Measurements from ENCODE around the gene MCRS1. TPM values are rescaled to one million over a fixed set of nuclear protein-coding genes. Genes with fewer than 3 reads are reported as not detected.

The MCRS1 gene
- total RNA-seq, 2 donors from 2014 or later = 54.1 to 87.0 TPM

- Histone ChIP-seq H3K27ac (peak overlapping the region; percentile 82 to 87), H3K9me3 (no peaks in the 10 kb centered on the region), H3K27me3 (replicated peaks; ENCODE audit: insufficient read depth) (no peaks in the 10 kb centered on the region), H3K36me3 (peaks cover 1 to 10% of the 10 kb centered on the region in 2 donors), H3K4me3 (peak overlapping the region; percentile 64 to 88), H3K4me1 (replicated peaks) (peaks cover 3% of the 10 kb centered on the region)
- TF ChIP-seq POLR2A (IDR thresholded peaks at IDR 0.05) = no peak
- no peak for TF ChIP-seq POLR2AphosphoS5 (IDR thresholded peaks at IDR 0.05)
- TF ChIP-seq CTCF (IDR thresholded peaks at IDR 0.05) = no peak
- DNase-seq (ENCODE audit: low spot score) = no peak
- 1% methylated on average over 19 of the region's 19 CpGs for WGBS
- intact Hi-C loops (cut with DNase I) = no loop called here
Measured at GRCh38 chr12:49568442-49569162, 660 bp upstream of the MCRS1 start.

GRCh38 chr12:49567302-49567610 is 686 bp downstream of the MCRS1 start:
- no peaks in the 10 kb centered on the region for H3K27me3 ChIP-seq (replicated peaks; ENCODE audit: insufficient read depth)
- intact Hi-C loops (cut with DNase I) = no loop called here
- DNase-seq (ENCODE audit: low spot score) = no peak
- TF ChIP-seq CTCF (IDR thresholded peaks at IDR 0.05) (no peak), POLR2AphosphoS5 (IDR thresholded peaks at IDR 0.05) (no peak), POLR2A (IDR thresholded peaks at IDR 0.05) (no peak)
- H3K27ac ChIP-seq = peak overlapping the region; percentile 82 to 87
- H3K4me3 ChIP-seq = peak overlapping the region; percentile 64 to 88
- peaks cover 3% of the 10 kb centered on the region for H3K4me1 ChIP-seq (replicated peaks)
- WGBS = 0% methylated on average over 11 of the region's 11 CpGs
- H3K9me3 ChIP-seq = no peaks in the 10 kb centered on the region
- peaks cover 10 to 21% of the 10 kb centered on the region in 2 donors for H3K36me3 ChIP-seq

GRCh38 chr12:49566361-49566760 is 1.6 kb downstream of the MCRS1 start:
- no peak overlapping the region for H3K27ac ChIP-seq
- H3K4me3 ChIP-seq = no peak overlapping the region
- H3K36me3 ChIP-seq = peaks cover 10 to 26% of the 10 kb centered on the region in 2 donors
- TF ChIP-seq CTCF (IDR thresholded peaks at IDR 0.05) (no peak), POLR2AphosphoS5 (IDR thresholded peaks at IDR 0.05) (no peak)
- H3K9me3 ChIP-seq = no peaks in the 10 kb centered on the region
- no peak for DNase-seq (ENCODE audit: low spot score)
- H3K27me3 ChIP-seq (replicated peaks; ENCODE audit: insufficient read depth) = no peaks in the 10 kb centered on the region
- WGBS = 92% methylated on average over 12 of the region's 13 CpGs
- intact Hi-C loops (cut with DNase I) = no loop called here
- peaks cover 3% of the 10 kb centered on the region for H3K4me1 ChIP-seq (replicated peaks)

- DNase-seq (ENCODE audit: low spot score) = no peak
- TF ChIP-seq POLR2AphosphoS5 (IDR thresholded peaks at IDR 0.05) (no peak), POLR2A (IDR thresholded peaks at IDR 0.05) (no peak), CTCF (IDR thresholded peaks at IDR 0.05) (no peak)
- Histone ChIP-seq H3K4me3 (no peak overlapping the region), H3K36me3 (peaks cover 11 to 26% of the 10 kb centered on the region in 2 donors), H3K27ac (no peak overlapping the region), H3K9me3 (no peaks in the 10 kb centered on the region), H3K27me3 (replicated peaks; ENCODE audit: insufficient read depth) (no peaks in the 10 kb centered on the region), H3K4me1 (replicated peaks) (peaks cover 3% of the 10 kb centered on the region)
- 94% methylated on average over 12 of the region's 12 CpGs for WGBS
- intact Hi-C loops (cut with DNase I) = no loop called here
Measured at GRCh38 chr12:49565406-49566265, 2.3 kb downstream of the MCRS1 start.
